ENCODE measurements around the gene DLG2.
"Not testable (repeated sequence)": the region's sequence is repeated elsewhere in the genome, so short reads cannot be mapped to it uniquely, and the experiment has no call there.

Gene DLG2

DNA sequence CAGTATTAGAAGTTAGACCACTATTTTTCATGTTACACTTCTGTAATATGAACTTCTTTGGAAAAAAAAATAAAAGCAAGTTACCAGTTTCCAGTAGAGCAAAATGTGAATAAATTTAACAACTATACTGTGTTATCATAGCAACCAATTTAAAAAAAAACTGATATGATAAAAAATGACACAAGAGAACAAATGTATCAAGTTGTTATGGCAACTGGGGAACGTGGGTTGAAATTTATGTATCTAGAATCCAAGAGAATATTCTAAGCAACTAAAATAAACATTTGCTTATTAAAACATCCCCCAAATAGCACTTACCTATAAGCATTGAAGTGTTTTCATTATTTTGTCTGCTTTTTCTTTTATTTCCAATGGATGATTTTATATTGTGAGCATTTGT lies 442.4 kb downstream of the DLG2 start:
- DNase-seq, result no peak

DNA sequence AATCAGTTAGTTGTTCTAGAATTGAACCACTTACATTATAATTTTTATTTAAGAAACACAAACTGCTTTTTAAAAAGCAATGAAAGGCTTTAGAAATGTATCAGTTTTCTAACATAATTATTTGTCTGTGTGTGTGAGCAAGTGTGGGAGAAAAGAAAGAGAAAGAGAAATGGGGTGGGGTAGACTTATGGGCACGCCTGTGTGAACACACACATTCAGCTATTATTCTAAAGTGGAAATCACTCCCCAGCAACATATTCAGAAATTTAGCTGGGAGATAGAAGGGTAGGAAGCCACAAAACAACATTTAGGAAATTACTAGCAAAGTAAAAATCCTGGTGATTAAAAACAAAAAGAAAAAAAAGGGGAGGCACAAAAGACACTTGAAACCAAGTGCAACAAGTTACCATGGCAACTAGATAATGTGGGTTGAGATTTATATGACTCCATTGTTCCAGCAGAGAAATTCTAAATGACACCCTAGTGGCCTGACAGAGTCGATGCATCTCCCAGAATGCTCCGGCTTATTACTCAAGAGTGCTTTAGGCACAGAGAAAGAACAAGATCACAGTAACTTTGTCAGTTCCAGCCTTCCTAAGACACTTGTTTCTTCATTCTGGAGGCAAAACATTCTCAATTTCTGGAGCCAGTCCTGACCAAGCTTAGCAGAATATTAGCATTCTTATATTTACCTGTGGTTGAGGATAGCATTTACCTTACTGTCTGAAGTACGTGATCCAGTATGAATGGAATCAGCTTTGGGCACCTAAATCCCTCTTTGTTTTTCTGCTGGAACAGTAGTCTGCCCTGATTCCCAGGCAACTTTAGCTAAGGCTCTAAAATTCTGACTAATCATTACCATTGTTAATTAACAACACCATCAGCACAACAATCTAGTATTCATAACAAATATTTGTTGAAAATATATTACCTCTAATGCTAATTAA lies 444.4 kb downstream of the DLG2 start:
- no peak for DNase-seq

DNA sequence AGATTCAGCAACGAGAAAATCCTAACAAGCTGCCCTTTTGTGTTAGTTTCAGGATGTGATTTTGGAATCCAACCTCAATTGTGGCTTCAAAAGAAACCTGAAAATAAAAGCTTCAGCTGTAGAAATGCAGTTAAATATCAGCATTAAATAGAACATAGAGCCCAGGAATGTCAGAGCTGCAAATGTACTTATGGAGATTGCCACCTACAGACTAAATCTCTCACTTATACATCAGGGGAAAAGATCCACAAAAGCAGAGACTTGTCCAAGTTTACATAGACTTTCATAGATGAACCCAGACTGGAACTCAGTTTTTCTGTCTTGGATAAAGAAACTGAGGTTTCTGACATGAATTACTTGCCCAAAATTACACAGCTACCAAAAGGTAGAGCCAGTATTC lies 446.6 kb downstream of the DLG2 start:
- DNase-seq, result no peak

DNA sequence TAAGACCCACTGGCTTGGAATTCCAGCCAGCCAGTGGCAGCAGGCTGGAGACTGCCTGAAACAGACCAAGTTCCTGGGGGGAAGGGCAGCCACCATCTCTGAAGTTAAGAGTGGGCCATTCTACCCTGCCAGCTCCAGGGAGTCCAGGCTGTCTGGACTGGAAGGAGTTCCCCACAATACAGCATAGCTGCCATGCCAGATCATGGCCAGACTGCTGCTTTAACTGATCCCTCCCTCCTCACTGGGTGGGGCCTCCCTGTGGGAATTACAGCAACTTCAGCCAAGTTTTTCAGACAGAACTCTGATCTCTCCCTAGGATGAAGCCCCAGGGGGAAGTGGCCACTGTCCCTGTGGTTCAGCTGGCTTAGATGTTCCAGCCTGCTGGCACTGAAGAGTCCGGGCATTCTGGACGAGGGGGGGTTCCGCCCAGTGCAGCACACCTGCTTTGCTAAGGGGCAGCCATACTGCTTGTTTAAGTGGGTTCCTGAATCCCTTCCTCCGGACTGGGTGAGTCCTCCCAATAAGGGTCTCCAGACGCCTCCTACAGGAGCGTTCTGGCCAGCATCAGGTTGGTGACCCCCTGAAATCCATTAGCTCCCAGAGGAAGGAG lies 455.4 kb downstream of the DLG2 start:
- DNase-seq, result no peak

DNA sequence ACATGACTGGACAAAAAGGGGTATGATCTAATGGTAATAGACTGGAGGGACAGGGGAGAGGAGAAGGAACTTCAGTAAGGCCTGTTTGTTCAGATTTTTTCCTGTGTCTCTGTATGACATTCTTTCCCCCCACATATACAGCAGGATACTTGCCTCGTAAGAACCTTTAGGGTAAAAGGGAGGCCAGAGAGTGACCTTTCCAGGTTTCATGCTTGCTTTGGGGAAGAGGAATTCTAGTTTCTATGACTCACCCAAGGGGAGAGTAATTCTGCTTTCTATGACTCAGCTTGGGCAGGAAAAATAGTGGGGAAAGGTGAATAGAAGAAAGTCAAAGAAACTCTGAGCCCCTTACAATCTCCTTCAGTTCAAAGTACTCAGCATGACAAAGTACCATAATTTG lies 457.0 kb downstream of the DLG2 start:
- no peak for DNase-seq

DNA sequence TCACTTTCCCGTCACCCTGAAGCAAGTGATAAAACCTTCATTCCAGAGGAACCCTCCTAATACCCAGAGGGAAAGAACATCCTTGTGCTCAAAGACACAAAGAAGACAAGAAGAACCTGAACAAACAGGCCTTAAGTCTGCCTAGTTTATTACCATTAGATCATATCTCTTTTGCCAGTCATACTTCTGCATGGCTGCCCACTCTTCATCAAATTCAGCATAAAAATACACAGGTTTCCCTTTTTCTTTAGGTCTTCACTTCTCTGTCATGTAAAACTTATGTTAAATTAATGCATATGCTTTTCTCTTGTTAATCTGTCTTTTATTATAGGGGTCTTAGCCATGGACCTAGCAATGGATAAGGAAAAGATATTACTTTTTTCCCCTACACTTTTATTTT lies 459.7 kb downstream of the DLG2 start:
- no peak for DNase-seq

DNA sequence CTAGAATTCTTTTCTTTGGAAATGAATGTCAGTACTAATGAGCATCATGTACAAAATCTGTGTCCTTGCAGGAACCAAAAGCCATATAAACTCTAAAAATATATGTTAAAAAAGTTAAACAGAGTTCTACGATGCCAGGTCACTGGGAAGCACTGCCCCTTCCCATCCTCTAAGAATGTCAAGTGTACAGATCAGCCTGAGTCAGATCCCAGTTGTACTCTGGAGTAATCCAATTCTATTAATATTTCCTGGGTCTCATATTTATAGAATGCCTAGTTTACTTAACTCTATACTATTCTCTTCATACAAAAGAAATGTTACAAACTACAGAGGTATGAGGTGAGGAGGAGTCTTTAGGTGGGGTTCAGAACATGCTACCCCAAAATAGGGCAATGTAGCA lies 460.1 kb downstream of the DLG2 start:
- no peak for DNase-seq

DNA sequence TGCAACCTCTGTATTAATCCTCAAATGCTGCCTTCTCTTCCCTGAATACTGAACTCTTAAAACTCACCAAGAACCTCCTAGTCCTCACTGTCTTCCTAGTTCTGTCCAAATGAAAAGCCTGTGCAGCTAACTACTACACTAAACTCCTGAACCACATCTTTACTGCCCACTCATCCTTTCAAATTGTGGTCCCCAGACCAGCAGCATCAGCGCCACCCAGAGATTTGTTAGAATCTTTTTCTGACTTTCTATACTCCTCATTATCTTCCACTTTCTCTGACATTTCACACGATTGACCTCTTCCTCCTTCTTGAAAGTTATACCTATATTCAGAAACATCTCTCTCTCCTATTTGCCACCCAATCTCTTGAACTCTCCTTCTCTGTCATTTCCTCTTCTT lies 461.3 kb downstream of the DLG2 start:
- no peak for DNase-seq

DNA sequence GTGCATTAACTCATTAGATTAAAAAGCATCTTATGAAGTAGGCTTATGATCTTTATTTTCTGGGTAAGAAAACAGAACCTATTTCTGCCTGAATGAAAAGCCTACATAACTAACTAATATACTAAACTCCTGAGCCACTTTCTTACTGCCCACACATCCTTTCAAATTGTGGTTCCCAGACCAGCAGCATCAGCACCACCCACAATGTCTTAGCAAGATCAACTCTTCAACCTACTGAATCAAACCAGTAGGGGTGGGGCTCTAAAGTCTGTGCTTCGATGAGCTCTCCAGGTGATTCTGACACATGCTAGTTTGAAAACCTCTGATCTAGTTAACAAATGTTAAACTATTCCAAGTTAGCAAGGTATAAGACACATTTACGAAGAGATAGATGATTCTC lies 462.4 kb downstream of the DLG2 start:
- no peak for DNase-seq

DNA sequence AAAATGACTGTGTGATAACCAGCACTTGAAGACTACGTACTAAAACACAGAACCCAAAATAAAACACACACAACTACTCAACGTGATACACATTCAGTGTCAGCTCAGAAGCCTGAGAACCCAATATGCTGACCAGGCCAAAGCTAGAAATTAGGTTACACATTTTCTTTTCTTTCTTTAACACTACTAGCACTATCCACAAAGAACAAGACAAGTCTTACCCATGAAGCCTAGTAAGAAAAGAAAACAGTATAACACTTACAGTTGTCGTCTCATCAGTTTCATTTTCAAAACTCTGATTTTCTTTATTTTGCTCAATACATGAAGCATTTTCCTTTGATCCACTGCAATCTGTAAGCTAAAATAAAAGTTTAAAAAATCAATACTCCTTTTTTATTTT lies 472.9 kb downstream of the DLG2 start:
- no peak for DNase-seq

DNA sequence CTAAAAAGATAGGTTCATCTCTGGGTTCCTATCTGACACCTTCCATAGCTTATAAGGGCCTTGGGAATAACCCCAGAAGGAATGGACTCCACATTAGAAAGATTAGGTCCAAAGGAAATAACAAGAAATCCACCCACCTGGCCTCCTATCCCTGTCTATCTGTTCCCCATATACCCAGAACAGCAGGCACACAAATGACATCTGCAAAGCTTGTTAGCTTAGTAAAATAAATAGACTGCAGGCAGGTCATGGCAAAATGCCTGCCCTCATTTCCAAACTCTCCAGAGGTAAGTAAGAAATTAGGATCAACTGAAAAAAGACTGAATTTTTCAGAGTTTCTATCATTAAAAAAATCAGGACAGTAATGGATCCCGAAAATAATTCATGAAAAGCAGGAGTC lies 489.5 kb downstream of the DLG2 start:
- DNase-seq, result no peak

DNA sequence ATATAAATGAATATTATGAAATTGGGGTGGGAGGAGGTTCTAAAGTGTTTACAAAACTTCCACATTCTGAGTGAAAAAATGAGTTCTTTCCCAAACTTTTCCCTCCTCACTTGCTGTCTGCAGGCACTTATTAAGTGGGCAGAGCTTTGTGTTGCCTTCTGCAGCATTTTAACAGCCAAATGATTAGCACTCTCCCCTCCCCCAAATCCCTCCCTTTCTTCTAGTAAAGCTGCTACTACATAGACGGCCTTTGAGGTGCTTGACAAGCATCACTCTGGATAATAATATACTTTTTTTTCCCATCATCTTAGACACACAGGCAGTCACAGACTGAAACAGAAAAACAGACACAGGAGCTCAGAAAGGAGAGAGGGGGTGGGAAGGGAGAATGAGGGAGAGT lies 493.5 kb downstream of the DLG2 start:
- no peak for DNase-seq

DNA sequence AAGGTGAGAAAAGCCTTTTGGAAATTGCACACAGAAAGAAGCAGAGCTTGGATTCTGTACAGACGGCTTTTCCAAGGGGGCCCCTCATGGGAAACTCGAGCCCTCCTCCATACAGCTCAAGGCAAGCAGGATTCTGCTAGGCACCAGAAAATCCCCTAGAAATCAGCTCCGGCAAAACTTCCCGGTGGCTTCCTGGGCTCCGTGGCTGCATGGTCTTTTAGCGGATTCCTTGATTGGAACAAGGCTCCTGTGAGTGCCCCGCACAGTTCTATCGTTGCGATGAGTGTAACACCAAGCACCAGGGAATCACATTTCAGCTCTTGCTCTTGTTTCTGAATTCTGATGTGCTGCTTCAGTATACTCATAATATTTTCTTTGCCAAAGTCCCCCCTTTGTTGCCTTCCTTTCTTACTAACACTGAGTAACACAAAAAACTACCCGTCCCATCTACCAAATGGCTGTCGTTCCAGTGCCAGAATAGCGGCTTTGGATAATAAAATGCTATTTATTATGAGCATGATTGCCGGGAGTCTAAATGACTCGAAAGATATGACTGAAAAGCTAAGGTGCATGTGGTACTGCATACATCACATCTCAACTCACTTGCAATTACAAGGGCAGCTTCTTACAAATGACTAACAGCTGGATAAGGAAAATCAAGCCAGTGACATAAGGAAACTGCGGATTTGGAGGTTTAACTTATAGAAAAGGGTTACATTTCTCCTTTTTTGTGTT lies 494.1 kb downstream of the DLG2 start:
- DNase-seq, result no peak

DNA sequence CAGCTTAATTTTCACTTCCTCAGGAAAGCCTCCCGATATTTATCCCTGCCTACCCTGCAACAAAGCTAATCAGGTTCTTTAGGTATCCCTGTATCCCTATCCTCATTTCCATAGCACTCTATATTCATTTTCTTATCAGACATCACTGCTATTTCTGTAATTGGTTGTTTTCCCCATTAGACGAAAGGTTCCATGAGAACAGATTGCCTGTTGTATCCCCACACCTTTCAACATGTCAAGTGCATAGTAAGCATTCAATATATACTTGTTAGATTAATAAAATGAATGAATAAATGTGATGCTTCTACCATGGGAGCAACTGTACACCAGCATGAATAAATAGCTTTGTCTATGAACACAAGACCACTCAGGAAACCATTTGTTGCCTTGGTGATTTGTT lies 499.8 kb downstream of the DLG2 start:
- DNase-seq, result no peak

DNA sequence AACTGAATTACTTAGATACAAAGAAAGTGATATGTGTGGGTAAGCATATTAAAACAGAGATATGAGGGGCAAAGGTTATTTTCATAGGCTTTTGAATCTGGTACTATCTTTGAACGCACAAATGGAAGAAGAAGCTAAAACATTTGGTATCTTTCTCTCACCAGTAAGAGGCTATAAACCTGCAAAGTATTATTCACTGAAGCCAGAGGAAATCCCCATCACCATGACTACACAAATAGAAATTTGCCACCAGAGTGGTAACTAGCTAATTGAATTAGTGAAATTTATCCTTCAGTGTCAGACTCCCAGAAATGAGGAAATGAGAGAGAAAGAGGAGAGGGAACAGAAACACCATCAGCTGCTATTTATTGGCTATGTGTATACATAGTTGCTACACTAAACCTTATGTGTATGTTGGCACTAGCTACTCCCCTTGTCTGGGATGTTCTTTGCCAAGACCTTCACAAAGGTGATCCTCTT lies 503.4 kb downstream of the DLG2 start:
- no peak for DNase-seq

DNA sequence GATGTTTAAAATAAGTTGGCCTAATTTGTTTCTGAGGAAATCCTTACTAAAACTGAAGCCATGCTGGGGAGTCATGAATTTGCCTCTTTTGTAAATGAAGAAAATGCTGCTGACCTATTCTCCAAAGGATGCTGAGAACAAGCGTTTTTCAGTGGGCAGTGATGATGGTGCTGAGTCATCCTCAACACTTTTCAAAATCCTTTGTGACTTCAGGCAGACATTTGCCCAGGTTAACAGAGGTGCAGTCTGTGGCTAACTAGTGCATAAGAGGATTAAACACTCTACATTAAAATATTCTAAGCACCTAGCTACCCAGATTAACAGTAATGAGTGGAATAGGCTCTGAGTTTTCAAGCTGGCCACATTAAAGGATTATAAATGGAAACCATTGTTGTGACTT lies 509.0 kb downstream of the DLG2 start:
- no peak for DNase-seq

DNA sequence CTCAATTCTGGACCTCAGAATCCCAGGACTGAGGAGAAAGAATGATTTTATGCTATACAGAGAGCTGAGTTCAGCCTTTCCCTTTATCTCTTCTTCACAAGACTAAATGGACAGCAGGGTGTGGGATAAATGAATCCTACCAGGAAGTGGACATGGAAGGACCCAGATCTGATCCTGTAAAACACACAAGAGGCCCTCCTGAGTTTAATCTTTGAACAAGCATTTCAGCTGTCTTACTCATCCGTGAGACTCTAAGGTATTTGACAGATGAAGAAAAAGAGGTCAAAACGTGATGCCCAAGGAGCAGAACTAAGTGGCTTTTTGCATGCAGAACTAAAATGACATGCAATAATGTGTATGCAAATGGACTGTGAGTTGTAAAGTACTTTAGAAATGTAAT lies 511.3 kb downstream of the DLG2 start:
- DNase-seq, result no peak

DNA sequence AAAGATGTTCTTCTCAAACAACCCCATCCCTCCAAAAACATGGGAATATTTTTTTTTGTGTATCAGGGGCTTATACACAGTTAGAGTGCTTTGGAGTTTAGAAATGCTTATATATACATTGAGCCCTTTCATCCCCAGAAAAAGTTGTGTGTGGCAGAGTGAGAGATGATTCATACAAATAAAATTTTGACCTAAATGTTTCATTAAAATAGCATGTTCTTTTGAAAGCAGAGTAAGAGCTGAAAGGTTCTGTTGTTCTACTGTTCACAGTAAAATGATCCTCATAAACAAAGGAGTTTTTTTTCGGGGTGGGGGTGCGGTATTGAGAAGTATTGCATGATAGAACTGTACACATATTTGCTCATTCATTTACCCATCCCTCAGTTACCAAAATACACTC lies 512.4 kb downstream of the DLG2 start:
- DNase-seq, result no peak

DNA sequence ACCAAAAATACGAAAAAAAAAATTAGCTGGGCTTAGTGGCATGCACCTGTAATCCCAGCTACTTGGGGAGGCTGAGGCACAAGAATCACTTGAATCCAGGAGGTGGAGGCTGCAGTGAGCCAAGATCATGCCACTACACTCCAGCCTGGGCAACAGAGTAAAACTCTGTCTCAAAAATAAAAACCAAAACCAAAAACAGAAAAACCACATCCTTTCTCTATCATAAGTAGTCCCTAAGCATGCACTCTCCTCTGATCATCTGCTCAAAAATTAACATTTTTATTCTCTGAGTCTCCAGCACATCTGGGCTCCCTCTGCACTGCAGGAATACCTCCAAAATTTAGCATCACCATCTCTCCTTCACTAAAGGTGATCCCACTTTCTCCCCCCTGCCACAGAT lies 516.9 kb downstream of the DLG2 start:
- not testable (repeated sequence) for DNase-seq

DNA sequence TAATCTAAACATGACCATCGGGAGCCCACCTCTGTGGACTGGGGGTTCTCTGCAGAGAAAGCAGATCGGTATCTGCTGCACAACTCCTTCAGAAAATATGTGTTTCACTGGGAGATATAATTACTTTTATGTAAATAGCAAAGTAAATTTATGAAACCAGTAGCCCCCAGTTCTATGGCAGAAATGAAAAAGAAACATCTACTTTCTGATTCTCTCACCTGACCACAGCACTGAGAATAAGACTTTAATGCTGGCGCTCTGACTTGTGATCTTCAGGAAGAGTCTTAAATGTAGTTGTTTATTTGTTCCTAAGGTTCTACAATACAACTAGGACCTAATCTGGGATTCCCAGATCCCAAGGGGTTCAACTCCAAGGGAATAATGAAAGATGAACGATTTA lies 518.0 kb downstream of the DLG2 start:
- DNase-seq, result no peak

DNA sequence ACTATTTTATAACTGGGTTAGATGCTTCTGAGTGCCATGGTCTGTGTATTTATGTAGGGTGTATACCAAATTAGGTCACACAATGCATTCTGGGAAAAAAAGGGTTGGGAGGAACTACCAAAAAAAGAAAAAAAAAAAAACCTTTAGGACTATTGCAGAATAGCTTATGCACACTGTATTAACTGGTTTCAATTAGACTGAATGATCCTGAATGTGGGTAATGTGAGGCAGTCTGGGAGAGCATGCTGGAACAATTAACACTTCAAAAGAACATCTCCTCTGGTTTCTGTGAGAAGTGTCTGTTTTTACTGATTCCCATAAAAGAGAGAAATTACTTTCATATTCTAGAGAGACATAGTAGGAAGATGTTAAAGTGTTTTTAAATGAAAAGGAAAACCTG lies 521.3 kb downstream of the DLG2 start:
- DNase-seq, result no peak

DNA sequence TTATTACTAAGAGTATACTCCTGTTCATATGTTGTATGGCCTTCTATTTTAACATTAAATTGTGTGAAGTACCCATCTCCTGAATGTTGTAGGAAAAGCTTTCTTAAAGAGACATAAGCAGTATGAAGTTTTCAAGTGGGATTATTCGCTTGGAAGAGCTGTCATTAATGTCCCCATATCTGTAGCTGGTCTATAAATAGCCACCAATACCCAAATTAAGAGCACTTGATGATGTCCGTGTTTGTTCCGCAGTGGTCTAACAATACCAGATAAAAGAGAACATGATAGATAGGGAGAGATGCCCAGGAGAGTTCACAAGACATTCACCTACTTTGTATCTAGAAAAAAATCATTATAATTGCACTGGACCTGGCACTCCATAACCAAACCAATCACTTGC lies 527.6 kb downstream of the DLG2 start:
- DNase-seq, result no peak

DNA sequence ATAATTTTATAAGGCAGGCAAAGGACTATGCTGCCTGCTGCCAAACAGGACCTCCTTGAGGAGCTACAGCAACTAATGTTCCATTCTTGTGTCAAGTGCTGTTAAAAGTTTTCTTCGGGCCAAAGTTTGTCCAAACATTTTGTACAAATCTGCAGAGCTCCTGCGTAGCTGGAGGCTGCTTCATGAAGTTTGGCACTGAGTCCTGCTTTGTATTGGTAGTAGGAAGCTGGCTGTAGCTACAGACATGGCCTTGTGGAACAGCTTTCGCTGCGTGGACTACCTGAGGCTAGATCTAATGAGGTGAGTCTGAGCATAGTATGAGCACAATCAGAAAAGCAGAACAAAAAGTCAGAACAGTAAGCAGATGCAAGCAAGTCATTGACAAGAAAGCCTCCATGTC lies 528.1 kb downstream of the DLG2 start:
- no peak for DNase-seq

DNA sequence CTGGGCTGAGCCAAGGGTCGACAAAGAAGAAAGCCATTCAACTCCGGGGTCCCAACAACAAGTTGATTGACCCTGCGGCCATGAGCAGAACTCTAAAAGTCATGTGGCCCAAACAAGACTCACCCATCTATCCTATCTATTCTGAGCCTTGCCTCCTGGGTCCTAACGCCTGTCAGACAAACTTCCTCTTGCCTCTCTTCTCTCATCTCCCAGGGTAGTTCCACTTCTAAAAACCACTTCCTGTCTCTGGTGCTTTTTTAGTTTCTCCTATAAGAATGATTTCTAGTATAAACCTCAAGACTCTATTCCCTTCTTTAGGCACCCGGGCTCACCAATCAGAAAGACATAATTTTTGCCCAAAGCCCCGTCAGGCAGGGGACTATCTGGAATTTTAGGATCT lies 530.2 kb downstream of the DLG2 start:
- DNase-seq, result no peak

Data from cerebellar nuclear complex (tissue), 1 donor.